ENCODE measurements around the gene HCFC1R1.
"Not testable (repeated sequence)": the region's sequence is repeated elsewhere in the genome, so short reads cannot be mapped to it uniquely, and the experiment has no call there.

HCFC1R1 gene

GRCh38 chr16:3057181-3058138 is 33.7 kb upstream of the HCFC1R1 start:
- DNase-seq, result no peak

GRCh38 chr16:3056336-3057180 is 32.8 kb upstream of the HCFC1R1 start:
- no peak for DNase-seq

- DNase-seq, result not testable (repeated sequence)
These were observed 32.0 kb upstream of the HCFC1R1 start for GRCh38 chr16:3055734-3056115.

- peak in 1 of 4 experiments; percentile 29 for DNase-seq
These were observed 31.4 kb upstream of the HCFC1R1 start for GRCh38 chr16:3054965-3055733.

- DNase-seq, result peak in 1 of 4 experiments; percentile 36
These were observed 29.6 kb upstream of the HCFC1R1 start for GRCh38 chr16:3053330-3053710.

- DNase-seq, result not testable (repeated sequence)
These were observed 29.0 kb upstream of the HCFC1R1 start for GRCh38 chr16:3052571-3053329.

GRCh38 chr16:3051494-3051893 is 27.8 kb upstream of the HCFC1R1 start:
- DNase-seq, result peak in 2 of 4 experiments; percentile 52 to 53

GRCh38 chr16:3051009-3051408 is 27.3 kb upstream of the HCFC1R1 start:
- no peak for DNase-seq

- no peak for DNase-seq
These were observed 26.7 kb upstream of the HCFC1R1 start for GRCh38 chr16:3050487-3050886.

GRCh38 chr16:3049921-3050481 is 26.3 kb upstream of the HCFC1R1 start:
- no peak for DNase-seq

GRCh38 chr16:3047387-3047720 is 23.6 kb upstream of the HCFC1R1 start:
- DNase-seq, result no peak

- peak in 1 of 4 experiments; percentile 49 for DNase-seq
These were observed 23.1 kb upstream of the HCFC1R1 start for GRCh38 chr16:3046641-3047386.

GRCh38 chr16:3045758-3046640 is 22.3 kb upstream of the HCFC1R1 start, which contains the start of gene MMP25:
Gene MMP25 (plus strand): TSS chr16:3046561. CDS start chr16:3046918, 357 bp downstream.
- DNase-seq, result peak; percentile 59 to 88 (median 79)

GRCh38 chr16:3044708-3045107 is 21.0 kb upstream of the HCFC1R1 start:
- DNase-seq, result no peak

GRCh38 chr16:3042376-3042775 is 18.6 kb upstream of the HCFC1R1 start:
- DNase-seq, result no peak

- no peak for DNase-seq
These were observed 15.2 kb upstream of the HCFC1R1 start for GRCh38 chr16:3038896-3039295.

- no peak for DNase-seq
These were observed 14.5 kb upstream of the HCFC1R1 start for GRCh38 chr16:3038256-3038655.

- DNase-seq, result no peak
These were observed 13.1 kb upstream of the HCFC1R1 start, which contains the start of gene BICDL2 for GRCh38 chr16:3036726-3037315. Gene BICDL2 (minus strand): TSS chr16:3036944. CDS start chr16:3035496, 1,448 bp downstream.
